ENCODE results near the gene ZFAND2B.
"Not testable (repeated sequence)": the region's sequence is repeated elsewhere in the genome, so short reads cannot be mapped to it uniquely, and the experiment has no call there.

Gene ZFAND2B

DNA sequence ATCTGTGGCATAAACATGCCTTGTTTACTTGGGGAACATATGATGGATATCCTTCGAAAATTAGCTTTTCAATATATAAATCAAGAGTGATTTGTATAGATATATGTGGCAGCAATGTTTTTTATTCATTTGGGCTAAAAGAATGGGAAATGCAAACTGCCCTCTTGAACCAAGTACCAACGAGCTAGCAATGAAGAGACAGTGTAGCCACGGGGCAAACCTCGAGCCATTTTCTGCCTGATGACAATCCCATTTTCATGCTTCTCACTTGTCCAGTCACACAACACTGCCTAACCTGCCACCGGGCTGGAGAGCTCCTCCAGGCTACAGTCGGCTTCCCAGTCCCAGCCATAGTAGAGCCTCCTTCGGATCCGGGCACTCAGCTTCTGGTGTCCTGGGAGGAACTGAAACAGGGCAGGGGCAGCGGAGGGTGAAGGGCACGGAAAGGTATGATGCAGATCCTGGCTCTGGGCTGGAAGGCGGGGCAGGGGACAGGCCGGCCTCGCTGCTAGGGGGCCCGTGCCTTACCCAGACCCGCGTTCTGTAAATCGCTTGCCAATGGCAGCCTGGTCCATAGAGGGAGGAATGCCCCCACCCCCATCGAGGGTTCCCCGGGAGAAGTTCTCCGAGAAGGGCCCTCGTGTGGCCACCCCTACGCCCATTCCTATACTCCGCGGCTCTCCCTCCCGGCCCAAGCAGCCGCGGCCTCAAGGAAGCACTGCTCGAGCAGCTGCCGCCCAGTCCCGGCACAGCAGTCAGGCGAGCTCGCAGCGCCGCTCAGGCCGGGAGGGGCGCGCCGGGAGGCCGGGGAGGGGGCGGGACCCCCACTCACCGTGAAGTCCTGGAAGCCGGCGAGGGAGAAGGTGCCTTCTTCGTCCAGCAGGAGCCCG is 30.4 kb upstream of the ZFAND2B start:
- peak; percentile 50 for DNase-seq (ENCODE audit: low spot score)

DNA sequence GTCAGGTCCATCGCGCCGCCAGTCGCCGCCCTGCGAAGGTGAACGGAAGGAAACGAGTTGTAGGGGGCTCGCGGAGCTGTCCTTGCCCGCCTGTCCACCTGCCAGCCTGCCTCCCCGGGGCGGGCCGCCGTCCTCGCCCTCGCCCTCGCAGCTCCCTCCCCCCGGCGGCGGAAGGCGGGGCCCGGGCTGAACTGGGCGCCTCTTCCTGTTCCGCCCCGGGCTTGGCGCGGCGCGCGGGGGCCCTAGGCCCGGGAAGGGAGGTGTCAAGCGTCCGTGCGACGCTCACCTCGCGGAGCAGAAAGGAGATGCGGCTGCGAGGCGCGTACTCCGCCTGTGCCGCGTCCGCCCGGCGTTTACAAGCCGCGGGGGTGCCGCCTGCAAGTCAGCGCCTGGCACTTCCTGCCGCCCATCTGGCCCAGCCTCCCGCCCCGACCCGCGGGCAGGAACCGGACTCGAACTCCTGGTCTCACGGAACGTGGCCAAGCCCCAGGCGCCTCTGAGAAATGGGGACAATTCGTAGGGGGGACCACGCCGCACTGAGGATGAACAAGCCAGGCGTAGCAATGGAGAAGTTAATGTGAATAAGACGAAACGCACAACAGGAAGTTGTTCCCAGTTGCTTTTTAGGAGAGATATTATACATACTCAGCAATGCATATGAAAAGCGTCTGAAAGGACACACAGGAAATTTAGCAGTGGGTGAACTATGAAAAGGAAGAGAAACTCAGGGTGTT is 29.6 kb upstream of the ZFAND2B start, which contains the start of gene CNPPD1:
TSS of gene CNPPD1 (minus strand) at position 108 of the 734 bp plus-strand sequence. CDS start at position 11, 97 bp downstream.
- peak; percentile 83 for DNase-seq (ENCODE audit: low spot score)

DNA sequence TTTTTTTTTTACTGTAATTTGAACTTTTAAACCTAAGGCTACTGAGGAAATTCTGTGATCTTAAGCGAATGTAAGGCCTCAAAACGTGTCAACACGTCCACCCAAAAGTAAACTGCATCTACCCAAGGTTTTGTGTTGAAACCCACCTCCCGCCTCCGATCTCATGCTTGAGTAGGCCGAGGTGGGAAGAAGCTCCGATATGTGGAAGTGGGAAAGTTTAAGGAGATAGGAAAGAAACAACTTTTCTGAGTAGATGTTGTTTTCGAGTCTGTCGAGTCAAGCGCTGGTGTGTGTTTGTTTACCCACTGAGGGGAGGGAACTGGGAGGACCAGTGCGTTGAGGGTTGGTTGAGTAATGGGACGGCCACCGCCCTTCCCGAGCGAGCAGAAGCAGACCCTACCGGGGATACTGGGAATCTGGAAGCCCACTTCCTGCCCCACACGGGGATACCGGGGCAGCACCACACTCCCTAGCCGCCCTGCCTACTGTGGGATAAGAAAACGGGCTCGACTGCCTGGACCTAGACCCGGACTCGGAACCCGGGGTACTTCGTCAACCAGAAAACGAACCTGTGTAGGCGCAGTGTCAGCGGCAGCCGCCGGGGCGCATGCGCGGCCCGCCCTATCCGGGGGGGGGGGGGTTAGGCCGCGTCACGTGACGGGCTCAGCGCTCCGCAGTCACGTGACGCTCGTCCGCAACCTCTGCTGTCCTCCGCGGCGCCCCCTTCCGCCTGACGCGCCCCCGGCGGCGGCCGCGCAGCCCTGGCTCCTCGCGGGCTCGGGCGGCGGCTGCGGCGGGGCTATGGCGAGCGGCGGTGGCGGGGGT is 28.8 kb upstream of the ZFAND2B start, which contains the start of gene RETREG2:
TSS of gene RETREG2 (plus strand) at position 724 of the 825 bp plus-strand sequence. CDS start at position 802, 78 bp downstream.
- DNase-seq (ENCODE audit: low spot score): peak; percentile 93

DNA sequence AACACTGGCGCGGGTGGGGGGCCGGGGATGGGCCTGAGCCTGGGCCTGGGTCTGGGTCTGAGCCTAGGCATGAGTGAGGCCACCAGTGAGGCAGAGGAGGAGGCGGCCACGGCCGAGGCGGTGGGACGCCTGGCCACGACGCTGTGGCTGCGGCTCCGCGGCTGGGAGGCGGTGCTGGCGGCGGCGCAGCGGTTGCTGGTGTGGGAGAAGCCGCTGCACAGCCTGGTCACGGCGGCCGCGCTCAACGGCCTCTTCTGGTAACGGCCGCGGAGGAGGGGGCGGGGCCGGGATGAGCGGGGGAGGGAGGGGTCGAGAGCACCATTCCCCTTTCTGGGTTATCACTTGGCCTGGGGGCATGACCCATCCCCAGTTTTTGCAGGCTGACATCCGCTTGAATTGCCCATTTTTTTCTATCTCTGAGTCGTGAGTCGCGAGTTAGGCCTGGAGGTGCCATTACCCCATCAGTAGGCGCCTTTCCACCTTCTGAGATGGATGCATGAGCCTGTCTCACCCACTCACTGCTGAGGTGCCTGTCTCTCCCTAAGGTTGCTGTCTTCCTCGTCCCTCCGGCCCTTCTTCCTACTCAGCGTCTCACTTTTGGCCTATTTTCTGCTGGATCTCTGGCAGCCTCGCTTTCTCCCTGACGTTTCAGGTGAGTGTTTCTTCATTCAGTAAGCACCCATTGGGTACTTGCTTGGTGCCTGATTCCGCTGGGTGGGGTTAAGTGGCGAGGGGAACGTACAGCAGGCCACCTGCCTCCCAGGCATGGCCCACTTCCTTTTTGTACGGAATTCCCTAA is 28.0 kb upstream of the ZFAND2B start:
- DNase-seq (ENCODE audit: low spot score): peak; percentile 41

DNA sequence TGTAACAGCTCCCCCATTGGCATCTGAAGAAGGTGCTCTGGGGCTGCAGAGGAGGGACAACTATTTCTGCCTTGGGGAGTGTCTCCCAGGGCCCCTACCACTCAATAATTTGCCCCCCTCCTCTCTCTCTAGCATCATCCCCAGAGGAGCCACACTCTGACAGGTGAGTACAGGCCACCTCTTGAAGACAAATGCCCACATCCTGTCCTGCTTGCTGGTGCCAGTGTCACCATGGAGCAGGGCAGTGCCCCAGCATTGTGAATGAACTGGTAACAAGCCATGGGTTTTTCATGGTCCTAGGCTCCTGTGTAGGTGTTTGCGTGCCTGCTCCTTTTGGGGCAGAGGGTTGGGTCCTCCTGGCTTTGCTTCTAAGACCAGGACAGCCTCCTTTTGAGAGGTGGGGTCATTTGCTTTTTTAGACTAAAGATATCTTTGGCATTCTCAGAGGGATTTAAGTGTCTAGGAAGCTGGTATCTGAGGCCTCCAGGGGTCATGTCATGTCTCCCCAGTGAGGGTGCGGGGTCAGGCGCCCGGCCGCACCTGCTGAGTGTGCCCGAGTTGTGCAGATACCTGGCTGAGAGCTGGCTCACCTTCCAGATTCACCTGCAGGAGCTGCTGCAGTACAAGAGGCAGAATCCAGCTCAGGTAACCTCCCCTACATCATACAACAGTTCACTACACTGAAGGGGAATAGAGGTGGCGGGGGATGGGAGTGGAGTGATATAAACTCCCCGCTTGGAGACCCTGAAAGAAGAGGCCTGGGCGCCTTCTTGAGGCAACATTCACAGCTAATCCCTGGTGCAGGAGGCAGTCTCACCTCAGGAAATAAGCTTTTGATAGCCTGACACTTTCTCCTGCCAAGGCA is 26.7 kb upstream of the ZFAND2B start:
- DNase-seq (ENCODE audit: low spot score): no peak

DNA sequence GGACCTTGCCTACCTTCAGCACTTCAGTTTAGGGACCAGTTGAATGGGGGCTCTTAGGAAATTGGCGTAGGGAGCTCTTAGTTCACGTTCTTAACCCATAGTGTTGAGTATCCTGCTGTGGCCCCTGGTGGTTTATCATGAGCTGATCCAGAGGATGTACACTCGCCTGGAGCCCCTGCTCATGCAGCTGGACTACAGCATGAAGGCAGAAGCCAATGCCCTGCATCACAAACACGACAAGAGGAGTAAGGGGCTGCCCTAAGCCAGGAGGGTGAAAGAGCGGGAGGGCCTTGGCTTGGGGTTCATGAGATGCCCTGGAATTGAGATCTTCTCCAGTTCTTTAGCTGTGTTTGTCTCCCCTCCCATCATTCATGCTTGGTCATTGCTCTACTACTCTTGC is 25.6 kb upstream of the ZFAND2B start:
- DNase-seq (ENCODE audit: low spot score): no peak

DNA sequence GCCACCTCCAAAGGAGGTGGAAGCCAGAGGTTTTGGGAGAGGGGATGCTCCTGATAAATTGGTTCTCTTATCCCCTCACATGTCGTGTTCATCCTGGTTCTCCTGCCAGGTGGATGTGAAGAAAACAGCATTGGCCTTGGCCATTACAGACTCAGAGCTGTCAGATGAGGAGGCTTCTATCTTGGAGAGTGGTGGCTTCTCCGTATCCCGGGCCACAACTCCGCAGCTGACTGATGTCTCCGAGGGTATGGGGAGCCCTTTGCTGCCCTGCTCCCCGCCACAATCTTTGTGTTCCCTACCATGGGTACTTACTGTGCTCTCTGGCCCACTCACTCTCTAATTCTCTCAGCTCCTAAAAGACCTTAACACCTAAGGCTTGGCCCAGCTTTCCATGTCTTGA is 25.1 kb upstream of the ZFAND2B start:
- no peak for DNase-seq (ENCODE audit: low spot score)

DNA sequence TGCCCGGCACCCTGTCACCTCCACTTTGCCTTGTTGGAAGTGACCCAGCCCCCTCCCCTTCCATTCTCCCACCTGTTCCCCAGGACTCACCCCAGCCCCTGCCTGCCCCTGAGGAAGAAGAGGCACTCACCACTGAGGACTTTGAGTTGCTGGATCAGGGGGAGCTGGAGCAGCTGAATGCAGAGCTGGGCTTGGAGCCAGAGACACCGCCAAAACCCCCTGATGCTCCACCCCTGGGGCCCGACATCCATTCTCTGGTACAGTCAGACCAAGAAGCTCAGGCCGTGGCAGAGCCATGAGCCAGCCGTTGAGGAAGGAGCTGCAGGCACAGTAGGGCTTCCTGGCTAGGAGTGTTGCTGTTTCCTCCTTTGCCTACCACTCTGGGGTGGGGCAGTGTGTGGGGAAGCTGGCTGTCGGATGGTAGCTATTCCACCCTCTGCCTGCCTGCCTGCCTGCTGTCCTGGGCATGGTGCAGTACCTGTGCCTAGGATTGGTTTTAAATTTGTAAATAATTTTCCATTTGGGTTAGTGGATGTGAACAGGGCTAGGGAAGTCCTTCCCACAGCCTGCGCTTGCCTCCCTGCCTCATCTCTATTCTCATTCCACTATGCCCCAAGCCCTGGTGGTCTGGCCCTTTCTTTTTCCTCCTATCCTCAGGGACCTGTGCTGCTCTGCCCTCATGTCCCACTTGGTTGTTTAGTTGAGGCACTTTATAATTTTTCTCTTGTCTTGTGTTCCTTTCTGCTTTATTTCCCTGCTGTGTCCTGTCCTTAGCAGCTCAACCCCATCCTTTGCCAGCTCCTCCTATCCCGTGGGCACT is 24.0 kb upstream of the ZFAND2B start:
- no peak for DNase-seq (ENCODE audit: low spot score)

DNA sequence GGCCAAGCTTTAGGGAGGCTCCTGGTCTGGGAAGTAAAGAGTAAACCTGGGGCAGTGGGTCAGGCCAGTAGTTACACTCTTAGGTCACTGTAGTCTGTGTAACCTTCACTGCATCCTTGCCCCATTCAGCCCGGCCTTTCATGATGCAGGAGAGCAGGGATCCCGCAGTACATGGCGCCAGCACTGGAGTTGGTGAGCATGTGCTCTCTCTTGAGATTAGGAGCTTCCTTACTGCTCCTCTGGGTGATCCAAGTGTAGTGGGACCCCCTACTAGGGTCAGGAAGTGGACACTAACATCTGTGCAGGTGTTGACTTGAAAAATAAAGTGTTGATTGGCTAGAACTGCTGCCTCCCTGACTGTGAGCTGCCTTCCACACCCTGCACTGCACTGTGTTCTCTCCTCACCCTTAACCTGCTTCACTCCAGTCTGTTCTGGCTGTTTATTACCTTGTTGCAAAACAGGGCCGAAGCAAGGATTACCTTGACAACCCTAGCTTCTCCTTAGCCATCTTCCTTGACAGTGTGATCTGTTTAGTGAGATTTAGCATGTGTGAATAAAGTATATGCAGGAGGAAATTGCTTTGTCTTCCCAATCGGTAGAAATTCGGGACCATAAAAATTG is 23.3 kb upstream of the ZFAND2B start:
- no peak for DNase-seq (ENCODE audit: low spot score)

DNA sequence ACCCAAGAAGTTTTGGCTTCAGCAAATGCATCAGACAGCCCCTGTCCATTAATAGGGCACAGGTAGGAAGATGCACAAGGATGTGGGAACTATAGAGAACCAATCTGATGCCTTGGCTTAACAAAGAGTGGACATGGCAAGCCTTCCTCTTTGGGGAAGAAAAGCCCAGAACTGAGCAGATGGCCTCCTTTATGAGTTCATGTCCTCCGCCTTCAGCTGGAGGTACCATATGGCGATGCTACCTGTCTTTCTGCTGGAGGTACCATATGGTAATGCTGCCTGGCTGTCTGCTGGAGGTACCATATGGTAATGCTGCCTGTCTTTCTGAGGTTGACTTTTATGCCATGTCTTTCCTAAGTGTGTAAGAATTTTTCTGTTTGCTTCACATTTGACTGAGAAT is 22.5 kb upstream of the ZFAND2B start:
- DNase-seq (ENCODE audit: low spot score): no peak

DNA sequence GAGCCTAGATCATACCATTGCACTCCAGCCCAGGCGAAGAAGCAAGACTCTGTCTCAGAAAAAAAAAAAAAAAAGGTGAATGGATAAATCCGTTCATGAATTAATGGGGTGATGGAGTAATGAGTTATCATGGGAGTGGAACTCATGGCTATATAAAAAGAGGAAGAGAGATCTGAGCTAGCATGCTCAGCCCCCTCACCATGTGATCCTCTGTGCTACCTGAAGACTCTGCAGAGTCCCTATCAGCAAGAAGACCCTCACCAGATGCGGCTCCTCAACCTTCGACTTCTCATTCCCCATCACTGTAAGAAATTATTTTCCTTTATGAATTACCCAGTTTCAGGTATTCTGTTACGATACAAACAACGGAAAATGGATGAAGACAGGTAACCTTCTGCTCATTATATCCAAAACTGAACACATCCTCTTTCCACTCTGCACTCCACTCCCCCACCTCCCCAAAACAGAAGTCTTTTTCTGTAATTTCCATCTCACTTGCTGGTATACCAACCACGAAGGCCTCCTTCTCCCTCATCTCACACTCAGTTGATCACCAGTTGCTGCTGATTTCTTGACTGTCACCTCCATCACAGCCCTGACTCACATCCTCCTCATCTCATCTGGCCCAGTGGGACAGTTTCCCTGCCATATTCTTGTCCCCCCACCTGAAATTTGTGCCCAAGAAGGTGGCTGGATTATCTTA is 19.7 kb upstream of the ZFAND2B start:
- DNase-seq (ENCODE audit: low spot score): no peak

DNA sequence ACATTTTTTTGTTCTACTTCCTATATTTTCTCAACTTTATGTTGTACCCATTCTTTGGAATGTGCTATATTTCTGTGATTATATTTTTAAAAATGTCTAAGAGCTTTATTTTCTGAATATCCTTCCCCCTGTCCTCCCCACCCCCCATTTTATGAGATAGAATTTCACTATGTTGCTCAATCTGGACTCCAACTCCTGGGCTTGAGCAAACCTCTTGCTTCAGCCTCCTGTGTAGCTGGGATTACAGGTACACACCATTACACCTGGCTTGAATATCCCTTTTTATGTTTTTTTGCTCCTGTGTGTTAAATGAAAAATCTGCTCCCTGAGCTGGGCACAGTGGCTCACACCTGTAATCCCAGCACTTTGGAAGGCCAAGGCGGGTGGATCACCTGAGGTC is 9.2 kb upstream of the ZFAND2B start:
- no peak for DNase-seq (ENCODE audit: low spot score)

DNA sequence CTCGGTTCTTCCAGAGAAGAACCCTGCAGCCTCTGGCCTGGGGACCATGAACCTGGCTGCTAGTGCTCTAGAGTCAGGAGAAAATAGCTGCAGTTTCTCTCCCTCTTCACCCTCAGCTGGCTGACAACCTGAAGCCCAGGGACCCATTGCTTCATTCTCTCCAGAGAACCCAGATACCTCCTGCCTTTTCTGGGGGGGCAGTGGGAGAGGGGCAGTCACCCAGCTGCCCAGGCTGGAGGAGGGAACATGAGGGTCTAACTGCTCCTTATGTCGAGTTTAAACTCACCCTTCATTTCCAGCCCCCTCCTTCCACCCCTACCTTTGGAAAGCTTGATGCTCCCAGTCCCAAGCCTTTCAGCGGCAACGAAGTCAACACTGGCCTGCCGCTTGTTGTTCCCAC is 7.6 kb upstream of the ZFAND2B start:
- DNase-seq (ENCODE audit: low spot score): no peak

DNA sequence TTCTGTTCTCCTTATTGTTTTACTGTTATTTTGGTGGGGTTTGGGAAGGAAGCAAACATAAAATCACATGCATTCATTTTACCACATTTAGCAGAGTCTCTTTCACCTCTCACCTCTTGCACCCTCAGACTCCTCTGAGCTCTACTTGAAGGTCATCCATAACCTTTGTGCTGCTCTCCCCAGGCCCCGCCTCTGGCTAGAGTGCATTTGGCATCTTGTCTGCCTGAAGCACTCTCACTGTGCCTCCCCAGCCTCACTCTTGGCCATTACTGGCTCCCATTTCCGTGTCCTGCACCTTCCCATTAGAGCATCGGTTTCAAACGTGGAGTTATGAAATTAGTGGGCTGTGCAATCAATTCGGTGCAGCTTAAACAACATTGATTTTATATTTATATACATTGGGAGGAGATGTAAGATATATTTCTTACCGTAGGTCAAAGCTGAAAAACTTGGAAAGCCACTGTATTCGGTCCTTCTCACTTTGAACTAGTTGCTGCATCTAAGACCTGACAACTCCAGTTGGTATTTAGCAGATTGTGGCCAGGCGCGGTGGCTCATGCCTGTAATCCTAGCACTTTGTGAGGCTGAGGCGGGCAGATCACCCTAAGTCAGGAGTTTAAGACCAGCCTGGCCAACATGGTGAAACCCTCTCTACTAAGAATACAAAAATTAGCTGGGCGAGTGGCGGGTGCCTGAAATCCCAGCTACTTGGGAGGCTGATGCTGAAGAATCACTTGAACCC is 6.9 kb upstream of the ZFAND2B start:
- no peak for DNase-seq (ENCODE audit: low spot score)

DNA sequence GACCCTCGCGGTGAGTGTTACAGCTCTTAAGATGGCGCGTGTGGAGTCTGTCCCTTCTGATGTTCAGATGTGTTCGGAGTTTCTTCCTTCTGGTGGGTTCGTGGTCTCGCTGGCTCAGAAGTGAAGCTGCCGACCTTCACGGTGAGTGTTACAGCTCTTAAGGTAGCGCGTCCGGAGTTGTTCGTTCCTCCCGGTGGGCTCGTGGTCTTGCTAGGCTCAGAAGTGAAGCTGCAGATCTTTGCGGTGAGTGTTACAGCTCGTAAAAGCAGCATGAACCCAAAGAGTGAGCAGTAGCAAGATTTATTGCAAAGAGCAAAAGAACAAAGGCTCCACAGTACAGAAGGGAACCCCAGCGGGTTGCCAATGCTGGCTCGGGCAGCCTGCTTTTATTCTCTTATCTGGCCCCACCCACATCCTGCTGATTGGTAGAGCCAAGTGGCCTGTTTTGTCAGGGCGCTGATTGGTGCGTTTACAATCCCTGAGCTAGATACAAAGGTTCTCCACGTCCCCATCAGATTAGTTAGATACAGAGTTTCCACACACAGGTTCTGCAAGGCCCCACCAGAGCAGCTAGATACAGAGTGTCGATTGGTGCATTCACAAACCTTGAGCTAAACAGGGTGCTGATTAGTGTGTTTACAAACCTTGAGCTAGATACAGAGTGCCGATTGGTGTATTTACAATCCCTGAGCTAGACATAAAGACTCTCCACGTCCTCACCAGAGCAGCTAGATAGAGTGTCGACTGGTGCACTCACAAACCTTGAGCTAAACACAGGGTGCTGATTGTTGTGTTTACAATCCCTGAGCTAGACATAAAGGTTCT is 5.9 kb upstream of the ZFAND2B start:
- DNase-seq (ENCODE audit: low spot score): not testable (repeated sequence)

DNA sequence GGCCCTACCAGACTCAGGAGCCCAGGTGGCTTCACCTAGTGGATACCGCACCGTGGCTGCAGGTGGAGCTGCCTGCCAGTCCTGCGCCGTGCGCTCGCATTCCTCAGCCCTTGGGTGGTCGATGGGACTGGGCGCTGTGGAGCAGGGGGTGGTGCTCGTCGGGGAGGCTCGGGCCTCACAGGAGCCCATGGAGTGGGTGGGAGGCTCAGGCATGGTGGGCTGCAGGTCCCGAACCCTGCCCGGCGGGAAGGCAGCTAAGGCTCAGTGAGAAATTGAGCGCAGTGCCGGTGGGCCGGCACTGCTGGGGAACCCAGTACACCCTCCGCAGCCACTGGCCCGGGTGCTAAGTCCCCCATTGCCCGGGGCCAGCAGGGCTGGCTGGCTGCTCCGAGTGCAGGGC is 5.3 kb upstream of the ZFAND2B start:
- not testable (repeated sequence) for DNase-seq (ENCODE audit: low spot score)
